ENCODE measurements around the gene PLA2G4F.

Gene PLA2G4F

GRCh38 chr15:42146551-42147430, 9.6 kb downstream of the PLA2G4F start:
- DNase-seq: no peak

DNA sequence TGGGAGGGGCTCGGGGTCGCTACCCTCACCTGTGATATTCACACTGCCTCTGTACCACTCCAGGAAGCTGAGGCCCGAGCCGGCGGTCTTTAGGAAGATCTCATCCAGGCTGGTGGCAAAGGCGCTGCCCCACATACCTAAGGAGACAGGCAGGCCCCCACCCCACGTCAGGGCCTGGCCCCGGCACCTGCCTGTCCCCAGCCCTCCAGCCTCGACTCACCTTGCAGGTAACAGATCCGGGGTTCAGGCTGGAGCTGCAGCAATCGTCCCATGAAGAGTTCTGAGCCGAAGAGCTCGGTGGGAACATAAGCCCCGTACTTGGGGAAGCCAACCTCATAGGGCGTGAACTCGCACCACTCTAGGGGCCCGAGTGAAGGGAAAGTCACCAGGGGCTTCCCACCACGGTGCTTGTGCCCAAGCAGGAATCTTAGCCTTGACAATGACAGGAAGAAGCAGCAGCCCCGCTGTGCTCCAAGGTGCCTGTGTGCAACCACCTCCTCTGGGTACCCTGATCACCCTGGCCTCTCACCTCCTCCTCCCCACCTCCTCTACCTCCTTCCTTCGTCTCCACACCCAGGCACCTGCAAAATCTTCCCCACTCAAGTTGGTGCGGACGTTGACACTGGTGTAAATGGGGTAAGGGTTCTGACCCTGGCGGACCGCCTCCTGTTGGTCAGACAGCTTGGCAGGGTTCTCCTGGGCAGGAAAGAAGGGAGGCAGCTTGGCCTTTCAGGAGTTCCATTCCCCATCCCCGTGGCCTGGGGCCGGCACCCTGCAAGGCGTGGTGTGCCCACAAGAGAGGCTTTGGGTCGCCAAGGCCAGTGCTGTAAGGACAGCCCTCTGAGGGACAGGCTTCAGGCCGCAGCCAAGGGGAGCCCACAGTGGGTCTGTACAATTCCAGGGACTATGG, 10.6 kb downstream of the PLA2G4F start:
- no peak for DNase-seq

DNA sequence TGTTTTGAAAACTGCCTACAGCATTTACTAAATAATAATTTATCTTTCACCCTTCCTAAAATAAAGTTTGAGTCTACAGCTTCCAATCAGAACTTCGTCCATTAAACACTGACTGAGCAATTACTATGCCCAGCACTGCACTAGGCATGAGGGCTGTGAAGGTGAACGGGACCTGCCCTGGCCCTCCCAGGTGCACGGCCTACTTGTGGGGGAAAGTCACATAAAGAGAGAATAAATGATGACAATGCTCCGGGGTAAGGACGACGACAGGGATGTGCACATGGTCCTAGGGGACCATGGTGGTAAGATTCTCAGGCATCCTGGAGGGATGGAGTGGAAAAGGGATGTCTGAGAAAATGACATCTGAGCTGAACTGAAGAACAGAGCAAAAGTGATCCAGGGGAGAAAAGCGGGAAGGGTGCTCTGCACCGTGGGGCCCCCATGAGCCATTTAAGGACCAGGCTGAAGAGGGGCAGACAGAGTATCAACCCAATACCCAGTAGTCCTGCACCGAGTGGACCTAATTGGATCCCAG, 11.5 kb downstream of the PLA2G4F start:
- DNase-seq: no peak

GRCh38 chr15:42143866-42144625, 12.4 kb downstream of the PLA2G4F start:
- DNase-seq: no peak

DNA sequence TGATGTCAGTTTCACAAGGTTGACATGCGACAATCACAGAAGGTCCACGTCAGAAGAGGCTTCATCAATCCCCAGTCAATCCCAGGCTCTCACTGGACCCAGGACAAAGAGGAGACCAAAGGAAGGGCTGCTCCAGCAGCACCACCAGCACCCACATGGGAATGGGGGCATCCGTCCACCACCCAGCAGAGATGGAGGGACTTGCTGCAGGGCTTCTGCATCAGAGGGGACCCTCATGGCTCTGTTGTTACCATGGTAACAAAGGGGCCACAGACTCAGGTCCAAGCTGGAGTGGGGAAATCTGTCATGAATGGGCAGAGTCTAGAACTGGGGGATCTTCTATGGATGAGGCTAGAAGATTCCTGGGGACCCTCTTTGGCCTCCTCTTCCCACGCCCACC, 13.1 kb downstream of the PLA2G4F start:
- no peak for DNase-seq

DNA sequence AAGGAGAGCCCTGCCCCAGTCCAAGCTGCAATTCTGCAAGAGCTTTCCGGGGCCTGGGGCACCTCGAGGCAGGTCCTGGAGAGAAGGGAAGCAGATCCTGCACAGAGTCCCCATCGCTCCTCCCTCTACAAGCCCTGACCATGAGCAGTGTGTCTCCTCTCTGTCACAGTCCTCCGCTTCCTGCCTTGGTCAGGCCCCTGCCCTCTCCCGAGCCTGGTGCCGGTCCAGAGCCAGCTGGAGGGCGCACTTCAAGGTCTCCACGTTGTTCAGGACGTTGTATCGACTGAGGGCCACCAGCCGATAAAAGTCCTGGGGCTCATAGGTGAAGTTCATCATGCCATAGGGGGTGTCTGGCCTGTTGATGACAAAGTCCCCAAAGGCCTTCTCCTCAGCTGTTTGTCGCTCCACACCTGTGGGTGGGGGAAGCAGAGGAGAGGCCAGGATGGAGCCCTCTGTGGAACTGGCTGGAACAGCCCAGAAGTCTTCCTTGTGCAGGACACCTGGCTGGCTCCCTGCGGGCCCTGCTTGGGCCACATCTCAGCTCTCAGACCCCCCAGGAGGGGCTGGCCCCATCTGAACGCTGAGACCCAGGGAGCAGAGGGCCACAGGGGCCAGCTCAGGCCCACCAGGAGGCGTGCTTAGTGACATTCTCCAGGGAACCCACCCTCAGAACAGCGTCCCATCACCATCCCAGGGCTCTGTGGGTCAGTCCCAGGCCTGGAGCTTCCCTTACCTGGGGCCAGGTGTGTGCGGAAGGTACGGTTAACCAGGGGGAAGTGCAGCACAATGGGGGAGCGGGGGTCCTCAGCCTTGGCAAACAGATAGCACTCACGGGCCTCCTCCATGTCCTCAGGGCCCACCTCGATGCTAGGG, 14.4 kb downstream of the PLA2G4F start:
- DNase-seq: no peak

GRCh38 chr15:42141246-42141645, 15.2 kb downstream of the PLA2G4F start:
- no peak for DNase-seq

GRCh38 chr15:42140383-42141070, 15.9 kb downstream of the PLA2G4F start:
- no peak for DNase-seq

DNA sequence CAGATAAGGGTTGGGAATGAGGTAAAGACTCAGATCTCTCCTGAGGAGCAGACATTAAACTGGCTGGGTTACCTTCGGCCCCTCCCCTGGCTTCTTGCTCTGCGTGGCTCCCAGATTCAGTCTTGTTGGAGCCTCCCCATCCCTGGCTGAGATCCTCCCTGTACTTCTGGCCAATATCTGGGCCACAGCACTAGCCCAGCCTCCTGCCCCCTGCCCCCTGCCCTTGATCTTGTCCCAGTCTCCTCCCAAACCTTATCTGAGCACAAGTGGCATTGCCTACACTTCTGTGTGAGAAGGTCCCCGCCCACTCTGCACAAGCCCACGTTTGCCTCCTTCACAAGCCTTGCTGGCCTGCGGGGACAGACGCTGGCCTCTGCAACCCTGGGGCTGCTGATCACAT, 16.8 kb downstream of the PLA2G4F start:
- DNase-seq: no peak

- peak; percentile 50 for DNase-seq
Observed at GRCh38 chr15:42138968-42139386, 17.5 kb downstream of the PLA2G4F start.

DNA sequence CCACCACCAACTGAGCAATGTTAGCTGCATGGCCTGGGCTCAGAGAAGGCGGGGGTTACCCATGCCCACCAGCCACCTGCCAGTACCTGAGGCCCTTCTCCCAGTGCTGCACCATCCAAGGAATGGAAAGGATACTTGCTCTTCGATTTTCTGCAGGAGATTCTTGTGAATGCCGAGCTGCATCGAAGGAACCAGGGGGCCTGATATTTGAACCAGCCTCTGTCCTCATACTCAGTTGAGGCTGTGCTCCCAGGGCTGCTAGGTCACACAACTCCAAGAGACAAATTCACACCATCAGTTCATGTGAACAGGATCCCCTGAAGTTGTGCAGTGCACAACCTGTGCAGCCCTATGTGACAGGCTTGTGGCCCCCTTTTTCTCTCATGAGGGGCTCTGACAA, 18.0 kb downstream of the PLA2G4F start:
- DNase-seq: no peak

GRCh38 chr15:42137461-42138261, 18.8 kb downstream of the PLA2G4F start:
- peak; percentile 60 for DNase-seq

DNA sequence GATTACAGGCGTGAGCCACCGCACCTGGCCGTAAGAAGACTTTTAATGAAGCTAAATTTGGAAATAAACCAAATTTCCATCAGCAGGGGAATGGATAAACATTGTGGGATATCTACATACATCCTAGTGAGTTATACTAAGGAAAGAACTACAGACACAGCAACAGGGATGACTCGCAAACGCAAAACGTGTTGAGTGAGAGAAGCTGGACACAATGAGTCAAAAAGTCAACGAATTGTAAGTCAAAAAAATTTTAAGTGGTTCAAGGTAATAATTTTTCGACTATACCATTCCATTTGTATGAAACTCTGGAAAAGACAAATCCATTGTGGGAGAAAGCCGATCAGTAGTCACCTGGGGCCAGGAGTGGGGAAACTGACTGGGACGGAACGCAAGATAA, 19.9 kb downstream of the PLA2G4F start:
- DNase-seq: no peak

GRCh38 chr15:42135351-42135750, 21.1 kb downstream of the PLA2G4F start:
- DNase-seq: no peak

DNA sequence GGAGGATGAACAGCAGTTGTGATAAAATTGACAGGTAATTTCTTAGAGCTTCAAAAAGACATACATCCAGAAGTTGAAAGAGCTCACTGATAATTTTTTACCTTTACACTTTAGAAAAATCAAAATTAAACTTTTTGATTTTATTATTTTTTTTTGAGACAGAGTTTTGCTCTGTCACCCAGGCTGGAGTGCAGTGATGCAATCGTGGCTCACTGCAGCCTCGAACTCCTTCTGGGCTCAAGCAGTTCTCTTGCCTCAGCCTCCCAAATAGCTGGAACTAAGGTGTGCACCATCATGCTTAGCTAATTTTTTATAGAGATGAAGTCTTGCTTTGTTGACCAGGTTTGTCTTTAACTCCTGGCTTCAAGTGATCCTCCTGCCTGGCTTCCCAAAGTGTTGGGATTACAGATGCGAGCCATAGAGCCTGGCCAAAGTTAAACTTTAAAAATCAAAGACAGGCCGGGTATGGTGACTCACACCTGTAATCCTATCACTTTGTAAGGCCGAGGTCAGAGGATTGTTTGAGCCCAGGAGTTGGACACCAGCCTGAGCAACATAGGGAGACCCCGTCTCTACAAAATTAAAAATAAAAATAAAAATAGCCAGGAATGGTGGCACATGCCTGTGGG, 21.7 kb downstream of the PLA2G4F start:
- no peak for DNase-seq

- peak; percentile 58 for DNase-seq
Observed at GRCh38 chr15:42133886-42134502, 22.4 kb downstream of the PLA2G4F start.

- no peak for DNase-seq
Observed at GRCh38 chr15:42133356-42133755, 23.1 kb downstream of the PLA2G4F start.

- DNase-seq: peak; percentile 78
Observed at GRCh38 chr15:42131826-42132806, 24.3 kb downstream of the PLA2G4F start.
